Measurements from ENCODE around the gene INHBC.

Gene INHBC

GRCh38 chr12:57434517-57435223 lies at the start of gene INHBC:
Gene INHBC (plus strand): TSS chr12:57434784. CDS start chr12:57434887, 103 bp downstream.
- no peak for TF ChIP-seq CTCF (conservative IDR thresholded peaks at IDR 0.05; ENCODE audit: low read depth, low read length)
- no peak for DNase-seq (ENCODE audit: low read depth)

DNA sequence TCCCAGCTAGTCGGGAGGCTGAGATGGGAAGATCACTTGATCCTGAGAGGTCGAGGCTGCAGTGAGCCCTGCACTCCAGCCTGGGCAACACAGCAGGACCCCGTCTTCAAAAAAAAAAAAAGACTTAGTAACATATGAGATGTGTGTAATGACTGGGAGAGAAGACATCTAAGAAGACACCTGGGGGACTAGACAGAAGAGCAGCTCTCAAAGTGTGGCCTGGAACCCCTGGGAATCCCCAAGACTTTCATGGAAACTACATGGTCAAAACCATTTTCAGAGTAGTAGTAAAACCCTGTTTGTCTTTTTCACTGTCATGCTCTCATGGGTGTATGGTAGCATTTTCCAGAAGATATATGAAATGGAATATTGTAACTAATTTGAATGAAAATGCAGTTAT lies 49.0 kb upstream of the INHBC start:
- TF ChIP-seq CTCF (conservative IDR thresholded peaks at IDR 0.05; ENCODE audit: low read depth, low read length) = no peak
- H3K4me3 ChIP-seq (ENCODE audit: low read length) = no peak overlapping the region
- no peak for DNase-seq (ENCODE audit: low read depth)

More at GRCh38 chr12:57434517-57435223, at the start of gene INHBC:
- no peak within 1 kb of the TSS for H3K4me3 ChIP-seq (ENCODE audit: low read length)

DNA sequence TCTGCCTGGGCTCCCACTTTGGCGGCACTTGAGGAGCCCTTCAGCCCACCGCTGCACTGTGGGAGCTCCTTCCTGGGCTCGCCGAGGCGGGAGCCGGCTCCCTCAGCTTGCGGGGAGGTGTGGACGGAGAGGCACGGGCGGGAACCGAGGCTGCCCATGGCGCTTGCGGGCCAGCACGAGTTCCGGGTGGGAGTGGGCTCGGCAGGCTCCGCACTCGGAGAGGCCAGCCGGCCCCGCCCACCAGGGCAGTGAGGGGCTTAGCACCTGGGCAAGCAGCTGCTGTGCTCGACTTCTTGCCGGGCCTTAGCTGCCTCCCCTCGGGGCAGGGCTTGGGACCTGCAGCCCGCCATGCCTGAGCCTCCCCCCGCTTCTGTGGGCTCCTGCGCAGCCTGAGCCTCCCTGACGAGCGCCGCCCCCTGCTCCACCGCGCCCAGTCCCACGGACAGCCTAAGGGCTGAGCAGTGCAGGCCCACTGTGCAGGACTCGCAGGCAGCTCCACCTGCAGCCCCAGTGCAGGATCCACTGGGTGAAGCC lies 48.3 kb upstream of the INHBC start:
- H3K4me3 ChIP-seq (ENCODE audit: low read length) = no peak overlapping the region
- no peak for TF ChIP-seq CTCF (conservative IDR thresholded peaks at IDR 0.05; ENCODE audit: low read depth, low read length)
- DNase-seq (ENCODE audit: low read depth) = no peak

DNA sequence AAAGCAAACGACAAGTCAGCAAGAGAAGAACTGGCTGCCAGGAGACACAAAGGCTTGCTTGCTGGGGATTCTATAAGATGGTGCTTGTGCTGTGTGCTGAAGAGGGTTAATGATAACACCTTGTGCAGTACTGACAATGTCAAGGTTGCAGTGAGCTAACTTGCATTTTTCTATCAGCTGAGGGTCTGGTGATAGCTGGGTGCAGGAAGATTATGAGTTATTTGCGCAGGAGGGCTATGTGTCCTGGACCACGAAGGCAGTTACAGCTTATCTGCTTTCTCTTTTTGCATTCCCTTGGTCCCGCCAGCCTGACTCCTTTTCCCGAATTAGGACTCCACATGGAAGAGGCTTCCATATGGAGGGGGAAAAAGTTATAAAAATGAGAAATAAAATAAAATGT lies 46.2 kb upstream of the INHBC start:
- no peak overlapping the region for H3K4me3 ChIP-seq (ENCODE audit: low read length)
- TF ChIP-seq CTCF (conservative IDR thresholded peaks at IDR 0.05; ENCODE audit: low read depth, low read length) = no peak
- DNase-seq (ENCODE audit: low read depth) = no peak

- DNase-seq (ENCODE audit: low read depth) = peak; percentile 20
- no peak for TF ChIP-seq CTCF (conservative IDR thresholded peaks at IDR 0.05; ENCODE audit: low read depth, low read length)
- H3K4me3 ChIP-seq (ENCODE audit: low read length) = no peak overlapping the region
These were observed 45.6 kb upstream of the INHBC start for GRCh38 chr12:57389033-57389432.

DNA sequence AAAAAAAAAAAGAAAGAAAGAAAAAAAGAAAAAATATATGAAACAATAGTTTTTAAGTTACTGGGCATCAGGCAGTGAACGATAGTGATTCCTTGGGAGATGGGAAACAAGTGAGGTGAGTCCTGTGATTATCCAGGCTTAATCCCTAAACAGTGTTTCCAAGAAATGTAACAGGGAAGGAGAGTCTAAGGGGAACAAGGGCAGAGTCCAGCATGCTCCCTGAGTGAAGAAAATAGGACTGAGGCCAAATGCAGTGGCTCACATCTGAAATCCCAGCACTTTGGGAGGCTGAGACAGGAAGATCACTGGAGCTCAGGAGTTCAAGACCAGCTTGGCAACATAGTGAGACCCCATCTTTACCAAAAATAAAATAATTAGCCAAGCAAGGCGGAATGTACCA lies 44.4 kb upstream of the INHBC start:
- TF ChIP-seq CTCF (conservative IDR thresholded peaks at IDR 0.05; ENCODE audit: low read depth, low read length) = no peak
- H3K4me3 ChIP-seq (ENCODE audit: low read length) = no peak overlapping the region
- DNase-seq (ENCODE audit: low read depth) = peak; percentile 2

GRCh38 chr12:57395121-57395520 lies 39.5 kb upstream of the INHBC start:
- H3K4me3 ChIP-seq (ENCODE audit: low read length) = no peak overlapping the region
- TF ChIP-seq CTCF (conservative IDR thresholded peaks at IDR 0.05; ENCODE audit: low read depth, low read length) = no peak
- DNase-seq (ENCODE audit: low read depth) = no peak

All from retinal pigment epithelial cell (primary cell).